ENCODE data around the gene BLMH.
"Not testable (repeated sequence)": the region's sequence is repeated elsewhere in the genome, so short reads cannot be mapped to it uniquely, and the experiment has no call there.

The BLMH gene

DNA sequence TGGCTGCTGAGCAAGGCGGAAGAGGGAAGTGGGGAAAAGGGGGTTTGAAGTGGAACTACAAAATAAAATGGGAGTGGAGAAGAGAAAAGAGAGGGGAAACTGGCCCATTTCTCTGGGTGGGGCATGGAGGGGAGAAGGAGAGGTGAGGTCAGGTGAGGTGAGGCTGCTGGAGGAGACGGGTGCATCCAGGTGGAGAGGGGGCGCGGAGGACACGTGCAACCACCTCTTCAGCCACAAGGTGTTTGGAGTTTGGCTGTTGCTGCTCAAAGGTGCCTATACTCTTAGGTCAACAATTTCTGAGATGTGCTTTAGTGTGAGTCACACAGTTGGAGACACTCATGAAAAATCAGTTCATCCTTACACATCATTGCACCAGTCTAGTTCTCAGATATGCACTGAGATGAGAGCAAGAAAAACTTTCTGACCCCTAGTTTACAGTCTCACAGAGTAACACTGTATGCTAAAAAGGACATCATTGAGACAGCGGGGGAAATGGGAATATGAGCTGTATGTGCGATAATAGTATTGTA is 61.1 kb downstream of the BLMH start:
- Histone ChIP-seq H3K27me3 (replicated peaks) (peaks cover 30% of the 10 kb centered on the region), H3K27ac (no peak overlapping the region), H3K4me3 (ENCODE audit: low read depth, low read length) (no peak overlapping the region), H3K36me3 (replicated peaks) (no peaks in the 10 kb centered on the region)
- DNase-seq = no peak
- in situ Hi-C loops (cut with HindIII; ENCODE audit: low pct_ligation_motif_present, low sequenced_read_pairs) = no loop called here
- TF ChIP-seq, protein P1, sequence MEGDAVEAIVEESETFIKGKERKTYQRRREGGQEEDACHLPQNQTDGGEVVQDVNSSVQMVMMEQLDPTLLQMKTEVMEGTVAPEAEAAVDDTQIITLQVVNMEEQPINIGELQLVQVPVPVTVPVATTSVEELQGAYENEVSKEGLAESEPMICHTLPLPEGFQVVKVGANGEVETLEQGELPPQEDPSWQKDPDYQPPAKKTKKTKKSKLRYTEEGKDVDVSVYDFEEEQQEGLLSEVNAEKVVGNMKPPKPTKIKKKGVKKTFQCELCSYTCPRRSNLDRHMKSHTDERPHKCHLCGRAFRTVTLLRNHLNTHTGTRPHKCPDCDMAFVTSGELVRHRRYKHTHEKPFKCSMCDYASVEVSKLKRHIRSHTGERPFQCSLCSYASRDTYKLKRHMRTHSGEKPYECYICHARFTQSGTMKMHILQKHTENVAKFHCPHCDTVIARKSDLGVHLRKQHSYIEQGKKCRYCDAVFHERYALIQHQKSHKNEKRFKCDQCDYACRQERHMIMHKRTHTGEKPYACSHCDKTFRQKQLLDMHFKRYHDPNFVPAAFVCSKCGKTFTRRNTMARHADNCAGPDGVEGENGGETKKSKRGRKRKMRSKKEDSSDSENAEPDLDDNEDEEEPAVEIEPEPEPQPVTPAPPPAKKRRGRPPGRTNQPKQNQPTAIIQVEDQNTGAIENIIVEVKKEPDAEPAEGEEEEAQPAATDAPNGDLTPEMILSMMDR (IDR thresholded peaks at IDR 0.05; ENCODE audit: low read depth, low read length, missing control alignments) = no peak

DNA sequence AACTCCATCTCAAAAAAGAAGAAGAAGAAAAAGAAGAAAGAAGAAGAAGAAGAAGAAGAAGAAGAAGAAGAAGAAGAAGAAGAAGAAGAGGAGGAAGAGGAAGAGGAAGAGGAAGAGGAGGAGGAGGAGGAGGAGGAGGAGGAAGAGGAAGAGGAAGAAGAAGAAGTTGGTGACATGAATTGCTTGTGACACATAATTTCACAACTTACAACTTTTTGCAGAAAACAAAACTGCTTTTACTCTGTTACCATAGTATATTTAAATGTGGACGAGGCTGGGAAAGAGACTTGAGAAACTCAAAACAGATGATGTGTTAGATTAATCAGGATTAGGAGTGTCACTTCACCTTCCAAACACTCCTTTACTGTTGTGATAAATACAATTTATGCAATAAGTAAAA is 61.7 kb downstream of the BLMH start:
- DNase-seq; H3K27ac ChIP-seq; in situ Hi-C loops (cut with HindIII; ENCODE audit: low pct_ligation_motif_present, low sequenced_read_pairs); H3K4me3 ChIP-seq (ENCODE audit: low read depth, low read length); H3K36me3 ChIP-seq (replicated peaks): not testable (repeated sequence)
- peaks cover 26% of the 10 kb centered on the region for H3K27me3 ChIP-seq (replicated peaks)

DNA sequence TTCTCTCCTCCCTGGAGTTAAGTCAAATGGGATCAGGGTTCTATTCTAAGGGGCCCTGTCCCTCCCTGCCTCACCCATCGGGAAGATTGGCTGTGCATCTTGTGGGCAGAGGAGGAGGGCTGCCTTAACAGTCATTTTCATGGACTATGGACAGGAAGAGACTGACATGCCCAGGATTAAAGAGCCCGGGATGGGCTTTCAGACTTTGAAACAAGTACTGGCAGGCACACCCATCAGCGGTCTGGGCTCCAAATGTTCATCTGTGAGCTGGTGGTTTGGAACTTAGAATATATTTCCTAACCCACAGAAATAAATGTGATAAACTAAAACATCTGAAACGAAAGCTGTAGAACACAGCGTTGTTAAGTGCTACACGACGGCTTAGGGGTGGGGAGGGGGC is 62.7 kb downstream of the BLMH start:
- Histone ChIP-seq H3K27ac (no peak overlapping the region), H3K27me3 (replicated peaks) (peaks cover 16% of the 10 kb centered on the region), H3K36me3 (replicated peaks) (no peaks in the 10 kb centered on the region), H3K4me3 (ENCODE audit: low read depth, low read length) (no peak overlapping the region)
- TF ChIP-seq, protein P1 (IDR thresholded peaks at IDR 0.05; ENCODE audit: low read depth, low read length, missing control alignments) = no peak
- DNase-seq = no peak
- in situ Hi-C loops (cut with HindIII; ENCODE audit: low pct_ligation_motif_present, low sequenced_read_pairs) = no loop called here

DNA sequence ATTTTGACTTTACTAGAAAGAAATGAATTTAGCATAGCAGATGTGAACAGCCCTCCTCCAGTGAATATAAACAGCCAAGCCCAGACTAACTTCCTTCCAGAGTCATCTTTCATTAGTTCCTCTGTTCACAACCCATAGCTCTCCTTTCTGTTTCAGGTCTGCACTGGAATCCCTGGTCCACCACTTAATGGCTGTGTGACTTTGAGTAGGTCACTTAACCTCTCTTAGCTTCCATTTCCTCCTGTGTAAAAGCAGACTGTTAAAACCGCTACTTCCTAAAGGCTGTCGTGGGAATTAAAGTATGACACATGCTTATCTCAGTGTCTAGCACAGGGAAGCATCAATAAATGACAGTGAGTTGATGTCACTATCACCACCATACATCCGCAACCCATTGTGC is 63.7 kb downstream of the BLMH start:
- H3K4me3 ChIP-seq (ENCODE audit: low read depth, low read length) = no peak overlapping the region
- TF ChIP-seq, protein P1 (IDR thresholded peaks at IDR 0.05; ENCODE audit: low read depth, low read length, missing control alignments) = no peak
- DNase-seq = no peak
- no peak overlapping the region for H3K27ac ChIP-seq
- peaks cover 11% of the 10 kb centered on the region for H3K27me3 ChIP-seq (replicated peaks)
- in situ Hi-C loops (cut with HindIII; ENCODE audit: low pct_ligation_motif_present, low sequenced_read_pairs) = no loop called here
- H3K36me3 ChIP-seq (replicated peaks) = no peaks in the 10 kb centered on the region

DNA sequence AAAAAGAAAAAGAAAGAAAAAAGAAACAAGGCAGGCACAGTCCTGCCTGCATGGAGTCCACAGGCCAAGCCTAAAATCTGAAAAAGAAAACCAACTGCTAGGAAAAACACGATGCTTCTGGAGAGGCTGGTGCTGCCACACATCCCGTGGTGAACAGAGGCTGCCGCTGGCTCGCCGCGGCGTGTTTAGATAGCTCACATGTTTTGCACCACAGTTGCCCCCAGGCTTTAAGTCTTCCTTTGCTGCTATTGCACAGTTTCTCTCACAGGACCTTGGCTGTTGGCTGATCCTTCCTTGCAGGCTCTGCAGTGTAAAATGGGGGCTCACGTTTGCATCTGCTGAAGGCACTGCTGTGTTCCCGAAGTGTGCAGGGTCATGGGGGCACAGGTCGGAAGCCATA is 64.9 kb downstream of the BLMH start:
- no peak overlapping the region for H3K4me3 ChIP-seq (ENCODE audit: low read depth, low read length)
- DNase-seq = no peak

DNA sequence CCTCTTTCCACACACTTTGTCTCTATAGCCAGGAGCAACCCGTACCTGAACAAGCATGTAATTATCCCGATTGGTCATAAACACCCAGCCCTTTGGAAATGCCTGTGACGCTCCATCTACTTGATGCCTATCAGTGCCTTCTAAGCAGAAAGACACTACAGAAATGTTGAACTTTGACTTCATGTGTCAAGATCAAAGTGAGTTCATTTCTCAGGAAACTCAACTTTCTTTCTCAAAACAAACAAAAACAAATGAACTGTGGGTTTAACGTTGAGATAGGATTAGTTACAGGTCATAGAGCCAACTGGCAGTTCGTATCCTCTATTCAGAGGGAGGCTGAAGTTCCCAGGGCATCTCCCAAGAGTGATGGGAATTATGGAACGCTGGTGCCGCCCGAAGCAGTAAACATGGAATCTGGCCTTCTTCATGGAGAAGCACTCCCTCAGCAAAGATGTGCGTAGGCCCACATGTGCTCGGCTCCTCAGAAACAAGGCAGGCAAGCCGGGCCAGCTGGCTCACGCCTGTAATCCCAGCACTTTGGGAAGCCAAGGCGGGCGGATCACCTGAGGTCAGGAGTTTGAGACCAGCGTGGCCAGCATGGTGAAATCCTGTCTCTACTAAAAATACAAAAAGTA is 65.7 kb downstream of the BLMH start:
- TF ChIP-seq, protein P1 (IDR thresholded peaks at IDR 0.05; ENCODE audit: low read depth, low read length, missing control alignments) = no peak
- Histone ChIP-seq H3K4me3 (ENCODE audit: low read depth, low read length) (no peak overlapping the region), H3K27ac (no peak overlapping the region), H3K27me3 (replicated peaks) (peaks cover 5% of the 10 kb centered on the region), H3K36me3 (replicated peaks) (no peaks in the 10 kb centered on the region)
- in situ Hi-C loops (cut with HindIII; ENCODE audit: low pct_ligation_motif_present, low sequenced_read_pairs) = no loop called here
- no peak for DNase-seq

More for the DNA sequence above, 64.9 kb downstream of the BLMH start:
- Histone ChIP-seq H3K36me3 (replicated peaks) (no peaks in the 10 kb centered on the region), H3K27me3 (replicated peaks) (peaks cover 5% of the 10 kb centered on the region), H3K27ac (no peak overlapping the region)
- in situ Hi-C loops (cut with HindIII; ENCODE audit: low pct_ligation_motif_present, low sequenced_read_pairs) = no loop called here
- TF ChIP-seq, protein P1 (IDR thresholded peaks at IDR 0.05; ENCODE audit: low read depth, low read length, missing control alignments) = no peak

Measured in brain microvascular endothelial cell (primary cell).